T-helper 9 cell (primary cell): ENCODE data around the gene FABP7.

Source experiments
- DNase-seq: peaks from one replicate; pipeline ENCODE4 v3.0.0-alpha.2; 2020

The FABP7 gene

DNA sequence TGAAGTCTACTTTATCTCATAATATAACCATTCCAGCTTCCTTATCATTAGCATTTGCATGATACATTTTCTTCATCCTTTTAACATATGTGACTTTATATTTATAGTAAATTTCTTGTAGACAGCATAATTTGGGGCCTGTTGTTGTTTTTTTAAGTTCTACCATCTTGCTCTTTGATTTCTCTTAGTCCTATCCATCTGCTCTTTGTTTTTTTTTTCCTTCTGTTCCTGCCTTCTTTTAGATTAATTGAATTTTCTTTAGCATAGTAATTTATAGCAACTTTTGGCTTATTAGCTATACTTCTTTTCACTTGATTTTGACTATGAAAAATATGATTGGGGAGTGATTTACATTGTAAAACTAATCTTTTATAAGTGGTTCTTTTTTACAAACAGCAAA is 19.2 kb upstream of the FABP7 start:
- no peak for DNase-seq

DNA sequence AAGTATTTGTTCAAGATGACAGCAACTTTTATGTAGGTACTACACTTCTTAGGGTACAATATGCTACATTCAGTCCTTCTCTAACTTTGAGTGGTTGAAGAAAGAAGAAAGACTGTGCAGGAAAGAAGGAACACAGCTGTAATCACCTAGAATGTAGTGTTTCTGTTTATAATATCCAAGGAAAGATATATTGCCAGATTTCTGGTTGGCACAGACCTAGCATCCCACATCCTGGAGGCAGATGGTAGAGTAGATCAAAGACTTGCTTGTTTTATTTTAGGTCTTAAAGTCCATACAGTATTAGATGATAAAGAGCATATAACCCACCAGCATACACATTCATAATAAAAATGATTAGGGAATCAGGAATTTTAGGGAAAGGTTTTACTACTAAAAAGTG is 13.3 kb upstream of the FABP7 start:
- no peak for DNase-seq

DNA sequence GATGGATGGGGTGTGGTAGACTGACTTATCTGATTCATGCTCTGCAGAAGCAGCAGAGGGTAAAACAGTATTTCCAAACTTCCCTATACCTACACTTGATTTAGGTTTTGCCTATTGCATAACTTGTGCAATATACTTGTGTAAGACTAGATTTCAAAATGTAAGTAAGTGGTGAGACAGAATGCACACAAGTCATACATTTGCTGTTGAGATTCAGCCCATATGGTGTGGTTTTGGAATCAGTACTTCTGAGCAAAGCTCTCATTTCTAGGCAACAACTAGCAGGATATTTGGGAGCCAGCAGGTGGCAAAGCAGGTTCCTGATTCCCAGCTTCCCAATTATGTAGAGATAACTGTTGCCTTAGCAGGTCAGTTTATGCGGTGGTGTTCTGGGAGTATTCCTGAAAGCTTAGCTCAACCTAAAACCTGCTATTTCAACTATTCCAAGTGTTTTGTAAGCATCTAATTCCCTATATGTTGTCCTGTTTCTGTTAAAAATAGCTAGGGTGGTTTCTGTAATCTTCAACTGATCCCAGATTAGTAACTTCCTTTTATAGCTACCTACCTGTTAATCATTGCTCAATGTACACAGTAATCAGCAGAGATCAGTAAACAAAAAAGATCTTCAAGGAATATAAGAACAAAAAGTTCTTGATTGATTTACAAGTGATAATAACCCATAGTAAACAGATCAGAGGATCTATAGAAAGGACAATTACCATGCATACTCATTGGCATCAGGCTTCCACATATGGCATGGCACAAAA is 8.5 kb upstream of the FABP7 start:
- no peak for DNase-seq

DNA sequence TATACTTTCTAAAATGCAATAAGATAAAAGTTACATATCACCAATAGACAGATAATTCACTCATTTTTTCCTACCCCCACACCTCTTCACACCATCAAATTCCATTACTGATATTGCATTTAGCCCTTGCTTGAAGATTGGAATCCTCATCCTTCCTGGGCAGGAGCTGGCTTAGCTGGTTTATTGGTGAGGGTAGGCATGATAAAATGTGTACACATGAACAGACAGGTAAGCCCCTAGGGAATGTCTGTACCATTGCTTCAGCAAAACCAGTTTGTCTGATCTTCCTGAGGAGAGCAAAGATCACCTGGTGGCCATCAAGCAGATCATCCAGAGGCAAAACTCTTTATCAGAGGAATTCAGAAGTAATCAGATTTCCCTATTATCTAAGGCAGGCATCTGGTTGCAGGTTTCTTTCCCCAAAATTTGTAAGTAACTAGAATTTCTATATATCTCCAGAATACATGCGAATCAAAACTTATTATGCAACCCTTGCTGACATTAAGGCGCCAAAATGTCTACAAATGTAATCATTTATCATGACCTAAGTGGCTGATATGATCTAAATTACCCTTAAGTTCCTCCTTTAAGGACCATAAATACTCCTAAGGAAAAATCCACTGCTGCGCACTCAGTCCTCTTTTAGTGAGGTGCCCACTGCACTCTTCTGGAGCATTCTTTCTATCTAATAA is 6.6 kb upstream of the FABP7 start:
- DNase-seq = no peak

DNA sequence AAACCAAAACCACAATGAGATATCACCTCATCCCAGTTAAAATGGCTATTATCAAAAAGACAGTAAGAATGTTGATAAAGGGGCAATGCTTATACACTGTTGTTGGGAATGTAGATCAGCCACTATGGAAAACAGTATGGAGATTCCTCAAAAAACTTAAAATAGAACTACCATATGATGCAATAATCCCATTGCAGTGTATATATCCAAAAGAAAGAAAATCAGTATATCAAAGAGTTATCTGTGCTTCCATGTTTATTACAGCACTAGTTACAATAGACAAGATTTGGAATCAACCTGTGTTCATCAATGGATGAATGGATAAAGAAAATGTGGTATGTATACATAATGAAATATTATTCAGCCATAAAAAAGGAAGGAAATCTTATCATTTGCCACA is 3.5 kb upstream of the FABP7 start:
- DNase-seq = no peak

DNA sequence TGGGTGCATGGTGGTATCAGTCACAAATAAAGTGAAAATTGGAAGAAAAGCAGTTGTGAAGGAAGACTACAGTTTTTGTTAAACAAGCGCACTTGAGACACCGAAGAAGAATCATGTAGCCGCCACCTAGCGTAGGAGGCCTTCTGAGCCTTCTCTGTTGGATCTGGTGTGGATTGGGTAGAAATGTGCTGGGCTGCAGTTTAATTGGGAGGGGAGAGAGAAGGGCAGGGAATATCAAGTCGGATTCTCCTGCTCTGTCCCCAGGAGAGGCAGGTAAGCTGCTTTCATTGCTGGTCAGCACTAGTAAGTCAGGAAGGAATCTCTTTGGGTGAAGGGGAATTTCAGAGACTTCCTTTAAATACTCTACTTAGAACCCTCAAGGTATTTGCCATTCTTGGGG is 1.2 kb upstream of the FABP7 start:
- no peak for DNase-seq

DNA sequence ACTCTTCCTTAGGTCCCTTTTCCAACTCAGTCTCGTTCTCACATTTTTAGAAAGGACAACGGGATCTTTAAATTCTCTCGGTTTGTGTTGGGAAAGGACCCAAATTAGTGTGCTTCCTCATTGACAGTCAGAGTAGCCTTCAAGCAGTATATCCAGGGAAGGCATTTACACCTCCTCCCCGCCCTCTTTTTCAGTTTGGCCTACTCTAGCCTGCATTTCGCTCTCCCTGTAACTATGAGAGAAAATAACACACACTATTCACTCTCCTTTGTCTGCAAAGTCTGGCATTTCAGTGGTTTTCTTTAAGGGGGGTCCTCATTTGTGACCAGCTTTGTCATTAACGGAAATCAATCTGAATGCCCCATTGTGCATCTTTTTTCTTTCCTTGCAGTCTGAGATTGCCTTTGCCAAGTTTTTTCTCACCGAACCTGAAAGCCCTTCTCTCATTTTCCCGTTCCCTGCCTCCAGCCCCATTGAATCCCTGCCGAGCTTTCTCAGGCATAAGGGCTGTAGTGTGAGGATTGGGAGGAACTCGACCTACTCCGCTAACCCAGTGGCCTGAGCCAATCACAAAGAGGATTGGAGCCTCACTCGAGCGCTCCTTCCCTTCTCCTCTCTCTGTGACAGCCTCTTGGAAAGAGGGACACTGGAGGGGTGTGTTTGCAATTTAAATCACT is 393 bp upstream of the FABP7 start:
- DNase-seq = no peak

DNA sequence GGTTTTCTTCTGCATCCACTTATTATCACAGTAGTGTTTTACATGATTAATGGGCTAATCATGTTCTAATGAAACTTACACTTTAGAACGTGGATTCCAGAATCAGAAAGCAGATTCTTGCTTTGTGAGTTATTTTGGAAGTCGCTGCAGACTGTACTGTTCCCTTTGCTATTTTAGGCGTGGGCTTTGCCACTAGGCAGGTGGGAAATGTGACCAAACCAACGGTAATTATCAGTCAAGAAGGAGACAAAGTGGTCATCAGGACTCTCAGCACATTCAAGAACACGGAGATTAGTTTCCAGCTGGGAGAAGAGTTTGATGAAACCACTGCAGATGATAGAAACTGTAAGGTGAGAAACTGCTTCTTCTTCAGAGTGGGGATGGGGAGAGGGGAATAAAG is 598 bp downstream of the FABP7 start:
- DNase-seq = no peak

DNA sequence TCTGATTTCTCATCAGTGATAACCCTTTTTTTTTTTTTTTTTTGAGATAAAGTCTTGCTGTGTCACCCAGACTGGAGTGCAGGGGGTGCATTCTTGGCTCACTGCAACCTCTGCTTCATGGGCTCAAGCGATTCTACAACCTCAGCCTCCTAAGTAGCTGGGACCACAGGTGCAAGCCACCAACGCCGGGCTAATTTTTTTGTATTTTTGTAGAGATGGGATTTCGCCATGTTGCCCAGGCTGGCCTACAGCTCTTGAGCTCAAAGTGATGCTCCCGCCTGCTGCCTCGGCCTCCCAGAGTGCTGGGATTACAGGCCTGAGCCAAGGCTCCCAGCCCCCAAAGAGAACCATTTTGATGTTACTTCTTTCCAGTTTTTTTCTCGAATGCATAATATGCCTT is 2.2 kb downstream of the FABP7 start:
- no peak for DNase-seq

DNA sequence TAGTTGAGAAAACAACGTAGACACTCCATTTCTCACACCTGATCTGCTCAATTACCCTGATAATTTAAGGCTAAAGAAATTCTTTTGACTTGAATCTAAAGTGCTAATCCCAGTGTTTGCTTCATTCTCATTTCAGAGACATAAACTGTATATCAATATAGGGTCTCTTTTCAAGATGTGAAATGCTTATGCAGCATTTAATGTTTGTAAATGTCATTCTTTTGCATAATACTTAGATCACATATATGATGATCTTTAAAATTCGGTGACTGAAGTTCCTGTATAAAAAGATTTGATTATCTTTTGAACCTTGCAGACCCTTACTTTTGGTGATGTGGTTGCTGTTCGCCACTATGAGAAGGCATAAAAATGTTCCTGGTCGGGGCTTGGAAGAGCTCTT is 3.9 kb downstream of the FABP7 start:
- DNase-seq = no peak

DNA sequence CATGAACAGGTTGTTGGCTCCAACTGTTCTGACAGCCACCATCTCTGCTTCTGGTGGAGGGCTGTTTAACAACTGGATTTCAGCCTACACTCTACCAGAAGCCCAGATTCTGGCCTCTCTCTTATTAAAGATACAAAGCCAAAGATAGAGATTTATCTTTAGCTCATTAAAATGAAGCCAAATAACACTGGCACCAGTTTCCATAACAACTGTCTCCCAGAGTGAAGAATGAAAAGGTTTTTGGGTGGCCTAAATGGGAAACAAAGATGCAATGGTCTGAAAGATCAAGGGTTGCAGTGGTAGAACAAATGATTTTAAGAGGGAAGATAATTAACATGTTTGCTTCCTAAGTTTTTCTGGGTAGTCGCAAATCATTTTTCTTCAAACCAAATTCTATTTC is 6.4 kb downstream of the FABP7 start:
- no peak for DNase-seq

DNA sequence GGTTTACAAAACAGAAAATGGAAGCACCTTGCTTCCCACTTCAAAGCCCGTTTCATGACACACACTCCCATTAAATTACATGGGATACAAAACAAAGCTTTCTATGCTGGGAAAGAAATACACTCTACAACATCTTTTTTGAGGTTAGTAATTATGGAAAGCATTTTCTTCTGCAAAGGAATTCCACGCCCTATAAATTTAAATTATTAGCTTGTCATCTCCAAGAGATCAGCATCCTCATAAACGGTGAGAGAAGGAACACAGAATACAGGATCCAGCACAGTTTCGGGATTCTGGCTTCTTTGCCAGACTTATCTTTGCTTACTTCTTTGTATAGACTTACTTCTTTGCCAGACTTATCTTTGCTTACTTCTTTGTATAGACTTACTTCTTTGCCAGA is 8.2 kb downstream of the FABP7 start:
- no peak for DNase-seq

DNA sequence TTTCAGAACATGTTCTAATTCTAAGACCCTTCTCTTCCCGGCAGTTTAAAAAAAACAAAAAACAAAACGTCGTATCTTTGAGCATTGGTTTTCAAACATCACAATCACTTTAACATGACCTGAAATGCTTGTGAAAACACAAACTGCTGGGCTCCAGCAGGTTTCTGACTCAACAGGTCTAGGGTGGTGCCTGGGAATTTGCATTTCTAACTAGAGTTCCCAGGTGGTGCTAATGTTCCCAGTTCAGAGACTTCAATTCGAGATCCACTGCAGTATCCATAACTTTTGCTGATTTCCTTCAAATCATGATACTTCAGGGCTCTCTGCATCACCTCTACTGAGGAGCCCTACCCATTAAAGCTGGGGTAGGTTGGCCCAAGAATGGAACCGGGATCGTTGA is 8.7 kb downstream of the FABP7 start:
- DNase-seq = no peak

DNA sequence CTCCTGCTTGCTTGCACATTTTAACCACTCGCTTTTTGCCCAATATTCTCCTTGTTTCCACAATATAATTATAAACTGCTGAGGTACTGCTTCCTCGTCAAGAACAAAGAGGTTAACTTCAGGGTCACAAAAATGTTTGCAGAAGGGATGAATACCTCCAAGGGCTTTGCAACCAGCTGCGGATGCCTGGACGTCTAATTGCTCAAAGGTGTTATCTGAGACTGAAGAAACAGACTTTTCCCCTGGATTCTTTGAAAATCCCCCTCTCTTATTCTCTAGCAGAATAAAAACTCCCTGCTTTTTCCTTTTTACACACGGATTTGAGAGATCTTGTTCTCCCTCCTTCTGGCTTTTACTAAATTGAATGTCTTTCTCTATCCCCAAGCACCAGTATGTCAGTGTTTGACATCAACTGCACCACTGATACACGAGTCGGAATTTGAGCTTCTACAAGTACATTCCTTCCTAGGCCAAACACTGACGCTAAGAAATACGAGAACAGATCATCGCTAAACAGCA is 9.2 kb downstream of the FABP7 start:
- no peak for DNase-seq

DNA sequence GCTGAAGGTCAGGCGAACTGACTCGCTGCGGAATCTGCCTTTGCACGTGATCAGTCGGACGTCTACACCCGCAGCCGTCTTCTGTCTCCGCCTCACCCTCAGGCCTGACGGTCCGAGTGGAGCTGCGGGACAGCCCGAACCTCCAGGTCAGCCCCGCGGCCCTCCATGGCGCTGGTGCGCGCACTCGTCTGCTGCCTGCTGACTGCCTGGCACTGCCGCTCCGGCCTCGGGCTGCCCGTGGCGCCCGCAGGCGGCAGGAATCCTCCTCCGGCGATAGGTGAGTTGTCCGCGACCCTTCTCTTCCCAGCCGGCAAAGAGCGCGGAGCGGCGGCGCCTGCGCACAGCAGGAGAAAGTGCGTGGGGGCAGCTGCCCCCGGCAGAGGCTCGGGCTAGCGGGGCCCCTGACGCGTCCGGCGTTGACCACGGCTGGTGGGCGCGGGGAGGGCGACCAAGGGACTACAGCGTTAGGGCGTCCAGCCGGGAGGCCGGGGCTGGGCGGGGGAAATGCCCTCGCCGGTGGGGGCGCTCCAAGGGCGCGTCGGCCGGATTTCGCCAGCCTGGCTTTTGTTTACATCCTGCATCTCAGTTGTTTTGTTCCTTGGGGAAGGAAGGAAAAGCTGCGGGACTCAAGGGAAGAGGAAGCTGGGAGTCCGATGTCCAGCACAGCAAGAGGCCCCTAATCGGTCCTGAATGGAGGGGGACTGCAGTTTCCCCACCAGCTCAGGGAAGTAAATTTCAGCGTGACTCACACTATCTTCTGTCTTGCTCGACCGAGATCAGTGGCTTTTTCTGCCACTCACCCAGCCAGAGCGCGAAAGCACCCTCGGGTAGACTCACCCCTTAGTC is 9.9 kb downstream of the FABP7 start, which contains the start of gene SMPDL3A:
Gene SMPDL3A, plus strand, starts transcription at position 77 of the 846 bp plus-strand sequence. Its CDS starts 89 bp downstream, at position 166.
- DNase-seq = no peak

DNA sequence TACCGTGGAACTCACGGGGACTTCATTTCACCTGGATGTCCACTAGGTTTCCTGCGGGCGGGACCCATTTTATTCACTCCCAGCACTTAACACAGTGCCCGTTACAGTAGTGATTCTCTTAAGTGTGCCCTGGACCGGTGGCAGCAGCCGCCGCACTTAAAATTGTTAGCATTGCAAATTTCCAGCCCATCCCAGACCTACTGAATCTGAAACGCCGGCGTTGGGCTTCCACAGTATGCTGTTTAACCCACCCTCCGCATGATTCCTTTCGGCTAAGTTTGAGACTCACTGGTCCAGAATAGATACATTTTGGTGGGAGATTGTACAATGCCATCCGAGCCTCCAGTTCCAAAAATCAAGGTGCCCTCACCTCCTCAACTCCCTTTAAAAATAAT is 10.5 kb downstream of the FABP7 start:
- DNase-seq = no peak

DNA sequence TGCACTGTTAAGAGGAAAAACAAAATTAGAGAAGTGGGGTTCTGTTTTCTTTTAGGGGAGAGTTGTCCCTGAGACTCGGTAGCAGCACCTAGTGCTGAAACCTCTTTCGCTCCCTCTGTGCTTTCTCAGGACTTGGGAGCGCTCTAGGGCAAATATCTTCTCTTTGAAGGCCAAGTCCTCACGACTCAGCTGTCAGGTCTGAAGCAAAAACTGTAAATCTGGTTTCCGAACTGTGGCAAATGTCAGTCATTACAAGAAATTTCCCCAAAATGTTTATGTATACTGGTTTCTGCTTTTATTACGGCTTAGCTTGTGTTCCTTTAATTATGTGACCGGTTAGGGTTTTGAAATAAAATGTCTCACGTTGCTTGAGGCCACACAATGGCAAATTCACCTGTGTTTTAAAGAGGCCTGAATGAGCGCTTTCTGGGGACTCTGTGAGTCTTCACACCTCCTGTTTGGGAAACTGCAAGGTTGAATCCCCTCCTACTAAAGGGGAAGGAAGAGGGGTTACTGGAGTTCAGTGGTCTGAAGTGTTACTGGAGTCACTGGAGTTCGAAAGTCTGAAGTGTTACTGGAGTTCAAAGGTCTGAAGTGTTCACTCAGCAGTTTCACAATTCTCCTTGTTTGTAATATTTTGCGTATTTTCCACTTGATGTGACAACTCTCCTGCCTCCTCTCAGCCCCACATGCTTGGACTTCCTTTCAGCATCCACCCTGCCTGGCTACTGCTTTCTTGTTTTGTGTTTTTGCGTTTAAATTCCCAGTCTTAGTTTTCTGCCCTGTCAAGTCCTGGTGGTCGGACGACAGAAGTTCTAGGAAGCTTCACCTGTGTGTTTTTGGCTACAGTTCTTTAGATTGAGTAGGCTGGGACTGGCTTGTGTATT is 11.2 kb downstream of the FABP7 start:
- no peak for DNase-seq

DNA sequence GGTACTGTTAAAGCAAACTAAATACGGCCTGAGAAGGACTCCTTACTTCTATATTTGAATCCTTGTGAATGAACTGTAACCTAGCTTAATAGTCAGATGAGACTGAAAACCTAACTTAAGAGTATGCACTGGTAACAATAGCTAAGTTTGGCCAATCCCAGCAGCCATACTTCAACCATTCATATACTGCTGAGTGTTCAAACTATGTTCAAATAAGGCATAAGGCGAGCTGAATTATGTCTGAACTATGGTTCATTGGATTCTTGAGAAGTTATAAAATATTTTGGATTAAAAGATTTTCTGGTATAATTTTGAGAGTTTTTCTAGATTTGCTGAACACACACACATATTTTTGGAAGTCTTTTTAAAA is 11.8 kb downstream of the FABP7 start:
- no peak for DNase-seq

DNA sequence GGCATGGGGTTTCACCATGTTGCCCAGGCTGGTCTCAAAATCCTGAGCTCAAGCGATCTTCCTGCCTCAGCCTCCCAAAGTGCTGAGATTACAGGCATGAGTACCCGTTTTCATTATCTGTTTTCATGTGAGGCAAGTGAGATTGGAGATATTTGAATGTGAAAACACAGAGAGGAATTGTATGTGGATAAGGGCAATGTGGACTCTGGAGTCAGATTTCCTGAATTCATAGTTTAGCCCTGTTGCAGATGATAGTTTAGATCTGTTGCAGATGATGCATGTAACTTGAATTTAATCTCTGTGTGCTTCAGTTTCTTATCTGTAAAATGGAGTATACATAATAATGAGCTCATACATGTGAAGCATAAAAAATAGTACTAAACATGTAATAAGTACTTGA is 13.2 kb downstream of the FABP7 start:
- no peak for DNase-seq

DNA sequence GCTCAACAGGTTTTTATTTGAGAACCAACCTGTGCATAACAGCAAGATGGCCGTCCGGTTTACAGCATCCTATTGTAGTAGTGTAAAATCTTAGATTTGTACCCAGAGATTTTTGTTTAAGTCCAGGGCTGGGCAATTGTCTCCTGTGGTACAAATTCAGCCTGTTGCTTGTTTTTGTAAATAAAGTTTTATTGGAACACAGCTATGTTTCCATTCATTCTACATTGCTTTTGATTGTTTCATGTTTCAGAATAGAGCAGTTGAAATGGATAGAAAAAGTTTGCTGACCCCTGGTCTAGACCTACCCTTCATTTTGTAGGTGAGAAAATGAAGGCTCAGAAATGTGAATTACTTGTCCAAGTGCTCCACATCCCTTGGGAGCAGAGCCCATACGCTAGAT is 18.0 kb downstream of the FABP7 start:
- no peak for DNase-seq

DNA sequence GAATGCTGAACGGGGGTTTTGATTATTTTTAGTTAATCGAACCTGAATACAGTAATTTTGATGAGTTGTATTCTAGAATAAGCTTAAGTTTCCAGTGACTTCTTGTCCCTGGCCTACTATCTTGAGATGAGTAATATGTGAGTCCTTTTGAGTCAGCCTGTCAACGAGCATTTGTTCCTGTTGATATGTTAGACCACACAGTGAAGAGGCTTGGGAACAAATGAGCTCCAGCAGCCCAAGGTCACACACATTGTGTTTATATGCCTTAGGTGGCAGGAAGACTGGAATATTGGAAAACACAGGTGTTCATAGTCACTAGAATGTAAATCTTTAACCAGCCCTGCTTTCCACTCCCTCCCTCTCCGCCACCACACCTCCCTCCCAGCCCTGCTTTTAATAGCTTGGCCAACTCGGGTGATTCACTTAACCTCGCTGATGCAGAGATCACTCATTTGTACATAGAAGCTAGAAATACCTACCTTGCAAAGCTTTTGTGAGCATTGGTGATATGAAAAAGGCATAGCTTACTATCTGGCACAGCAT is 18.7 kb downstream of the FABP7 start:
- DNase-seq = no peak
